Memory B cell (primary cell): ENCODE results near the gene VSIG4.
"Not testable (repeated sequence)": the region's sequence is repeated elsewhere in the genome, so short reads cannot be mapped to it uniquely, and the experiment has no call there.

Experiments used
- ATAC-seq: fragments of 150-1000 bp; cut with Tn5 transposase; 2 replicates; pipeline ENCODE4 v1.10.0; 2021; ENCODE audit warnings: low read depth, mild to moderate bottlenecking, moderate library complexity
- DNase-seq, 2 donors: peaks; one replicate each; pipeline ENCODE4 v3.0.0; 2022; ENCODE audit warnings: low spot score in 2 of 2
- H3K27ac Mint-ChIP-seq: one replicate; pipeline ENCODE4 v1.8.0; 2022; ENCODE audit warnings: mild to moderate bottlenecking, moderate library complexity, mixed read lengths
- H3K27me3 Mint-ChIP-seq: one replicate; pipeline ENCODE4 v1.8.0; 2022; ENCODE audit warnings: mixed read lengths
- H3K36me3 Mint-ChIP-seq: one replicate; pipeline ENCODE4 v1.8.0; 2022; ENCODE audit warnings: mild to moderate bottlenecking, mixed read lengths
- H3K4me1 Mint-ChIP-seq: one replicate; pipeline ENCODE4 v1.8.0; 2022; ENCODE audit warnings: mixed read lengths
- H3K4me3 Mint-ChIP-seq: one replicate; pipeline ENCODE4 v1.8.0; 2022; ENCODE audit warnings: mild to moderate bottlenecking, moderate library complexity, mixed read lengths
- H3K9me3 Mint-ChIP-seq: one replicate; pipeline ENCODE4 v1.8.0; 2022; ENCODE audit warnings: mixed read lengths

VSIG4 gene

GRCh38 chrX:66039944-66040343, at the start of gene VSIG4:
VSIG4 (minus strand) TSS chrX:66040080; CDS start chrX:66039998, 82 bp downstream.
- H3K4me1 Mint-ChIP-seq, result peaks cover 1% of the 10 kb centered on the region
- no peak for DNase-seq
- no peaks in the 10 kb centered on the region for H3K36me3 Mint-ChIP-seq
- no peak within 1 kb of the TSS for H3K4me3 Mint-ChIP-seq
- no peak within 1 kb of the TSS for H3K27ac Mint-ChIP-seq
- no peaks in the 10 kb centered on the region for H3K27me3 Mint-ChIP-seq
- H3K9me3 Mint-ChIP-seq, result no peaks in the 10 kb centered on the region
- no peak for ATAC-seq

- peaks cover 3% of the 10 kb centered on the region for H3K9me3 Mint-ChIP-seq
- H3K36me3 Mint-ChIP-seq, result no peaks in the 10 kb centered on the region
- H3K4me1 Mint-ChIP-seq, result peaks cover 14% of the 10 kb centered on the region
- ATAC-seq, result no peak
- H3K27me3 Mint-ChIP-seq, result no peaks in the 10 kb centered on the region
- H3K27ac Mint-ChIP-seq, result no peak overlapping the region
- no peak overlapping the region for H3K4me3 Mint-ChIP-seq
- no peak for DNase-seq
These were observed 36.9 kb upstream of the VSIG4 start for GRCh38 chrX:66076801-66077200.

- peak overlapping the region; percentile 85 for H3K4me3 Mint-ChIP-seq
- ATAC-seq (no peak), DNase-seq (no peak)
- H3K27ac Mint-ChIP-seq, result peak overlapping the region; percentile 76
- no peaks in the 10 kb centered on the region for H3K36me3 Mint-ChIP-seq
- peaks cover 3% of the 10 kb centered on the region for H3K9me3 Mint-ChIP-seq
- H3K4me1 Mint-ChIP-seq, result peaks cover 14% of the 10 kb centered on the region
- no peaks in the 10 kb centered on the region for H3K27me3 Mint-ChIP-seq
These were observed 35.3 kb upstream of the VSIG4 start for GRCh38 chrX:66074920-66075879.

GRCh38 chrX:66071126-66071525, 31.2 kb upstream of the VSIG4 start:
- Mint-ChIP-seq H3K27me3 (no peaks in the 10 kb centered on the region), H3K4me3 (no peak overlapping the region), H3K27ac (no peak overlapping the region), H3K9me3 (peaks cover 3% of the 10 kb centered on the region), H3K4me1 (peaks cover 14% of the 10 kb centered on the region), H3K36me3 (no peaks in the 10 kb centered on the region)
- DNase-seq (no peak), ATAC-seq (no peak)

GRCh38 chrX:66064261-66064660, 24.4 kb upstream of the VSIG4 start:
- H3K36me3 Mint-ChIP-seq, result no peaks in the 10 kb centered on the region
- H3K4me3 Mint-ChIP-seq, result no peak overlapping the region

GRCh38 chrX:66057019-66057418, 17.1 kb upstream of the VSIG4 start:
- H3K4me1 Mint-ChIP-seq, H3K4me3 Mint-ChIP-seq, H3K36me3 Mint-ChIP-seq, DNase-seq, H3K27me3 Mint-ChIP-seq, ATAC-seq, H3K9me3 Mint-ChIP-seq, H3K27ac Mint-ChIP-seq: not testable (repeated sequence)

More at GRCh38 chrX:66064261-66064660, 24.4 kb upstream of the VSIG4 start:
- DNase-seq (no peak), ATAC-seq (no peak)
- no peak overlapping the region for H3K27ac Mint-ChIP-seq
- H3K9me3 Mint-ChIP-seq, result no peaks in the 10 kb centered on the region
- H3K27me3 Mint-ChIP-seq, result no peaks in the 10 kb centered on the region
- H3K4me1 Mint-ChIP-seq, result peaks cover 5% of the 10 kb centered on the region

- H3K4me1 Mint-ChIP-seq, result peaks cover 3% of the 10 kb centered on the region
- ATAC-seq (no peak), DNase-seq (no peak)
- H3K4me3 Mint-ChIP-seq, result no peak overlapping the region
- H3K27ac Mint-ChIP-seq, result no peak overlapping the region
- no peaks in the 10 kb centered on the region for H3K27me3 Mint-ChIP-seq
- no peaks in the 10 kb centered on the region for H3K9me3 Mint-ChIP-seq
- no peaks in the 10 kb centered on the region for H3K36me3 Mint-ChIP-seq
These were observed 15.1 kb upstream of the VSIG4 start for GRCh38 chrX:66054978-66055377.

GRCh38 chrX:66053414-66053813, 13.5 kb upstream of the VSIG4 start:
- ATAC-seq, result no peak
- Mint-ChIP-seq H3K27ac (no peak overlapping the region), H3K27me3 (no peaks in the 10 kb centered on the region), H3K36me3 (no peaks in the 10 kb centered on the region), H3K4me1 (peaks cover 3% of the 10 kb centered on the region), H3K4me3 (no peak overlapping the region), H3K9me3 (no peaks in the 10 kb centered on the region)
- DNase-seq, result no peak

GRCh38 chrX:66051980-66052379, 12.1 kb upstream of the VSIG4 start:
- no peaks in the 10 kb centered on the region for H3K27me3 Mint-ChIP-seq
- H3K4me1 Mint-ChIP-seq, result peaks cover 3% of the 10 kb centered on the region
- H3K4me3 Mint-ChIP-seq, result no peak overlapping the region
- no peaks in the 10 kb centered on the region for H3K9me3 Mint-ChIP-seq
- H3K27ac Mint-ChIP-seq, result no peak overlapping the region
- no peak for ATAC-seq
- H3K36me3 Mint-ChIP-seq, result no peaks in the 10 kb centered on the region
- no peak for DNase-seq

- no peaks in the 10 kb centered on the region for H3K36me3 Mint-ChIP-seq
- no peaks in the 10 kb centered on the region for H3K9me3 Mint-ChIP-seq
- H3K4me3 Mint-ChIP-seq, result no peak overlapping the region
- peaks cover 17% of the 10 kb centered on the region for H3K4me1 Mint-ChIP-seq
- DNase-seq, result no peak
- ATAC-seq, result no peak
- H3K27me3 Mint-ChIP-seq, result no peaks in the 10 kb centered on the region
- no peak overlapping the region for H3K27ac Mint-ChIP-seq
These were observed 10.3 kb upstream of the VSIG4 start for GRCh38 chrX:66050140-66050569.

- Mint-ChIP-seq H3K27me3 (no peaks in the 10 kb centered on the region), H3K36me3 (no peaks in the 10 kb centered on the region), H3K9me3 (no peaks in the 10 kb centered on the region), H3K4me1 (peaks cover 21% of the 10 kb centered on the region), H3K4me3 (no peak overlapping the region), H3K27ac (no peak overlapping the region)
- ATAC-seq, result no peak
- DNase-seq, result no peak
These were observed 9.2 kb upstream of the VSIG4 start for GRCh38 chrX:66049056-66049455.

GRCh38 chrX:66046612-66047235, 6.8 kb upstream of the VSIG4 start:
- Mint-ChIP-seq H3K27me3 (no peaks in the 10 kb centered on the region), H3K36me3 (no peaks in the 10 kb centered on the region), H3K4me3 (peak overlapping the region; percentile 5), H3K9me3 (no peaks in the 10 kb centered on the region), H3K27ac (peak overlapping the region; percentile 89), H3K4me1 (peaks cover 21% of the 10 kb centered on the region)
- peak; percentile 96 for ATAC-seq
- peak in 1 of 2 donors; percentile 12 for DNase-seq

GRCh38 chrX:66045894-66046293, 6.0 kb upstream of the VSIG4 start:
- DNase-seq, result no peak
- H3K4me3 Mint-ChIP-seq, result peak overlapping the region; percentile 2
- no peak for ATAC-seq
- no peaks in the 10 kb centered on the region for H3K36me3 Mint-ChIP-seq
- H3K27me3 Mint-ChIP-seq, result no peaks in the 10 kb centered on the region
- peak overlapping the region; percentile 89 for H3K27ac Mint-ChIP-seq
- peaks cover 21% of the 10 kb centered on the region for H3K4me1 Mint-ChIP-seq
- H3K9me3 Mint-ChIP-seq, result no peaks in the 10 kb centered on the region

- peaks cover 18% of the 10 kb centered on the region for H3K4me1 Mint-ChIP-seq
- ATAC-seq, result no peak
These were observed 3.7 kb upstream of the VSIG4 start for GRCh38 chrX:66043584-66043983.

More at GRCh38 chrX:66043584-66043983, 3.7 kb upstream of the VSIG4 start:
- DNase-seq, result no peak
- no peaks in the 10 kb centered on the region for H3K27me3 Mint-ChIP-seq
- H3K36me3 Mint-ChIP-seq, result no peaks in the 10 kb centered on the region
- H3K9me3 Mint-ChIP-seq, result no peaks in the 10 kb centered on the region
- no peak overlapping the region for H3K4me3 Mint-ChIP-seq
- no peak overlapping the region for H3K27ac Mint-ChIP-seq
